Sigmoid colon (tissue), 4 donors: ENCODE data around the gene B3GAT2.

ENCODE experiments used
- EP300 ChIP-seq, 4 donors: sonication (generic); formaldehyde crosslinking; IDR thresholded peaks; one replicate each; pipeline ENCODE4 v1.6.1; 2017; ENCODE audit warnings: antibody characterized with exemption in 4 of 4
- POLR2A ChIP-seq, 2 donors: fragments of 450-650 bp; IDR thresholded peaks; one replicate each; pipeline ENCODE4 v1.6.1; 2016; ENCODE audit warnings: antibody characterized with exemption in 2 of 2, mild to moderate bottlenecking in 2 of 2, moderate library complexity in 2 of 2
- POLR2AphosphoS5 ChIP-seq, 4 donors: sonication (generic); formaldehyde crosslinking; IDR thresholded peaks; one replicate each; pipeline ENCODE4 v1.6.1; 2017; ENCODE audit warnings: antibody characterized with exemption in 4 of 4
- TF ChIP-seq, protein P1 (sequence below), 4 experiments: fragments of 450-650 bp in 3 of 4; fragments of 200-600 bp in 1 of 4; IDR thresholded peaks; one replicate each; pipeline ENCODE4 v1.5.1; 2016 to 2019; ENCODE audit warnings: antibody characterized with exemption in 4 of 4, mild to moderate bottlenecking in 3 of 4, moderate library complexity in 2 of 4

DNA sequence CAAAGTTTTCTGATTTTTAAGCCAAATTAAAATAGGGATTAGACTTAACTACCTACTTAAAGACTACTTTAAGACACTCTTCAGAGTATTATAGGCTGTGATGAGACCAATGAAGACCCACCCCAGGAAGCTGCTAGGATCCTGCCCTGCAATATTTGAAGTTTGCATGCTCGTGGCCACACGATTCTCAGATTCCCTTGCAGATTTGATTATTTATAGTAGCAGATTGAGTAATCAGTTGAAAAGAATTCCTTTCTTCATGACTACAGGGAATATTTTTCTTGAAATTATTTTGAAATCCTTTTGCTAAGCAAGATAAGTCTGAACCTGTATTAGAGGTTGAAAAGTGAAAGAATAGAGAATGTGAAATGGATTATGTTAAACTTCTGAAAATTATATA is 122.3 kb downstream of the B3GAT2 start:
- TF ChIP-seq, protein P1, sequence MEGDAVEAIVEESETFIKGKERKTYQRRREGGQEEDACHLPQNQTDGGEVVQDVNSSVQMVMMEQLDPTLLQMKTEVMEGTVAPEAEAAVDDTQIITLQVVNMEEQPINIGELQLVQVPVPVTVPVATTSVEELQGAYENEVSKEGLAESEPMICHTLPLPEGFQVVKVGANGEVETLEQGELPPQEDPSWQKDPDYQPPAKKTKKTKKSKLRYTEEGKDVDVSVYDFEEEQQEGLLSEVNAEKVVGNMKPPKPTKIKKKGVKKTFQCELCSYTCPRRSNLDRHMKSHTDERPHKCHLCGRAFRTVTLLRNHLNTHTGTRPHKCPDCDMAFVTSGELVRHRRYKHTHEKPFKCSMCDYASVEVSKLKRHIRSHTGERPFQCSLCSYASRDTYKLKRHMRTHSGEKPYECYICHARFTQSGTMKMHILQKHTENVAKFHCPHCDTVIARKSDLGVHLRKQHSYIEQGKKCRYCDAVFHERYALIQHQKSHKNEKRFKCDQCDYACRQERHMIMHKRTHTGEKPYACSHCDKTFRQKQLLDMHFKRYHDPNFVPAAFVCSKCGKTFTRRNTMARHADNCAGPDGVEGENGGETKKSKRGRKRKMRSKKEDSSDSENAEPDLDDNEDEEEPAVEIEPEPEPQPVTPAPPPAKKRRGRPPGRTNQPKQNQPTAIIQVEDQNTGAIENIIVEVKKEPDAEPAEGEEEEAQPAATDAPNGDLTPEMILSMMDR (IDR thresholded peaks at IDR 0.05), result no peak
- TF ChIP-seq POLR2AphosphoS5 (IDR thresholded peaks at IDR 0.05), result no peak
- TF ChIP-seq POLR2A (IDR thresholded peaks at IDR 0.05), result no peak
- TF ChIP-seq EP300 (IDR thresholded peaks at IDR 0.05), result no peak
